Gastroesophageal sphincter (tissue), 3 donors: ENCODE results near the gene LARP1.

Experiments used
- POLR2A ChIP-seq, 2 donors: fragments of 450-650 bp; IDR thresholded peaks; one replicate each; pipeline ENCODE4 v1.6.1; 2017; ENCODE audit warnings: antibody characterized with exemption in 2 of 2, mild to moderate bottlenecking in 2 of 2, moderate library complexity in 1 of 2
- POLR2AphosphoS5 ChIP-seq: sonication (generic); formaldehyde crosslinking; IDR thresholded peaks from one replicate; pipeline ENCODE4 v1.6.1; 2017; ENCODE audit warnings: antibody characterized with exemption
- TF ChIP-seq, protein P1 (sequence below), 4 experiments: fragments of 200-600 bp in 2 of 4; fragments of 450-650 bp in 2 of 4; sonication (generic) in 1 of 4; IDR thresholded peaks; one replicate each; pipeline ENCODE4 v1.5.1; 2017 to 2019; ENCODE audit warnings: antibody characterized with exemption in 4 of 4, mild to moderate bottlenecking in 2 of 4, moderate library complexity in 2 of 4

DNA sequence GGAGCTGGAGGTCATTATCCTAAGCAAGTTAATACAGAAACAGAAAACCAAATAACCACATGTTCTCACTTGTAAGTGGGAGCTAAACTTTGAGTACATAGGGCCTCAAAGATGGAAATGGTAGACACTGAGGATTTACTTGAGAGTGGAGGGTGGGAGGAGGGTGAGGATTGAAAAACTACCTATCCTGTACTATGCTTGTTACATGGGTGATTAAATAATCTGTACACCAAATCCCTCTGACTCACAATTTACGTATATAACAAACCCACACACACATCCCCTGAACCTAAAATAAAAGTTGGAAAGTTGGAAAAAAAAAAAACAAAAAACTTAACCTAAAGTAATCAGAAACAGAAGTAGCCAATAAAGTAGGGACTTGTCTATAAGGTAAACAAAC lies 48.8 kb upstream of the LARP1 start:
- TF ChIP-seq, protein P1, sequence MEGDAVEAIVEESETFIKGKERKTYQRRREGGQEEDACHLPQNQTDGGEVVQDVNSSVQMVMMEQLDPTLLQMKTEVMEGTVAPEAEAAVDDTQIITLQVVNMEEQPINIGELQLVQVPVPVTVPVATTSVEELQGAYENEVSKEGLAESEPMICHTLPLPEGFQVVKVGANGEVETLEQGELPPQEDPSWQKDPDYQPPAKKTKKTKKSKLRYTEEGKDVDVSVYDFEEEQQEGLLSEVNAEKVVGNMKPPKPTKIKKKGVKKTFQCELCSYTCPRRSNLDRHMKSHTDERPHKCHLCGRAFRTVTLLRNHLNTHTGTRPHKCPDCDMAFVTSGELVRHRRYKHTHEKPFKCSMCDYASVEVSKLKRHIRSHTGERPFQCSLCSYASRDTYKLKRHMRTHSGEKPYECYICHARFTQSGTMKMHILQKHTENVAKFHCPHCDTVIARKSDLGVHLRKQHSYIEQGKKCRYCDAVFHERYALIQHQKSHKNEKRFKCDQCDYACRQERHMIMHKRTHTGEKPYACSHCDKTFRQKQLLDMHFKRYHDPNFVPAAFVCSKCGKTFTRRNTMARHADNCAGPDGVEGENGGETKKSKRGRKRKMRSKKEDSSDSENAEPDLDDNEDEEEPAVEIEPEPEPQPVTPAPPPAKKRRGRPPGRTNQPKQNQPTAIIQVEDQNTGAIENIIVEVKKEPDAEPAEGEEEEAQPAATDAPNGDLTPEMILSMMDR (IDR thresholded peaks at IDR 0.05) = no peak
- TF ChIP-seq POLR2A (IDR thresholded peaks at IDR 0.05) (no peak), POLR2AphosphoS5 (no peak)
